CD4-positive, alpha-beta T cell treated with Interleukin-4 for 4 hours (primary cell): ENCODE measurements around the gene HSPB6.

Experiments used
- DNase-seq: peaks from one replicate; pipeline ENCODE4 v3.0.0-alpha.2; 2020

The HSPB6 gene

GRCh38 chr19:35744430-35745327 lies 12.2 kb downstream of the HSPB6 start:
- peak; percentile 95 for DNase-seq

- no peak for DNase-seq
Observed at GRCh38 chr19:35743640-35744429, 13.0 kb downstream of the HSPB6 start.

GRCh38 chr19:35742121-35742724 lies 14.6 kb downstream of the HSPB6 start, which contains the start of gene IGFLR1:
IGFLR1 (minus strand) TSS chr19:35742452; CDS start chr19:35741180, 1,272 bp downstream.
- DNase-seq, result peak; percentile 78

- DNase-seq, result no peak
Observed at GRCh38 chr19:35741203-35741515, 15.7 kb downstream of the HSPB6 start.

GRCh38 chr19:35740423-35741202 lies 16.2 kb downstream of the HSPB6 start:
- DNase-seq, result peak; percentile 93

- DNase-seq, result no peak
Observed at GRCh38 chr19:35740108-35740422, 16.8 kb downstream of the HSPB6 start.

GRCh38 chr19:35739275-35740107 lies 17.3 kb downstream of the HSPB6 start:
- DNase-seq, result no peak

- DNase-seq, result no peak
Observed at GRCh38 chr19:35738887-35739229, 18.0 kb downstream of the HSPB6 start.

GRCh38 chr19:35738021-35738886 lies 18.6 kb downstream of the HSPB6 start:
- no peak for DNase-seq

- no peak for DNase-seq
Observed at GRCh38 chr19:35736913-35737886, 19.6 kb downstream of the HSPB6 start.

- no peak for DNase-seq
Observed at GRCh38 chr19:35734889-35735288, 21.9 kb downstream of the HSPB6 start.

- no peak for DNase-seq
Observed at GRCh38 chr19:35734273-35734672, 22.6 kb downstream of the HSPB6 start.

- DNase-seq, result no peak
Observed at GRCh38 chr19:35733180-35734125, 23.4 kb downstream of the HSPB6 start.

GRCh38 chr19:35732540-35733179 lies 24.2 kb downstream of the HSPB6 start:
- no peak for DNase-seq

- no peak for DNase-seq
Observed at GRCh38 chr19:35731779-35732405, 24.9 kb downstream of the HSPB6 start.

- DNase-seq, result no peak
Observed at GRCh38 chr19:35731353-35731752, 25.5 kb downstream of the HSPB6 start.

- no peak for DNase-seq
Observed at GRCh38 chr19:35730326-35730725, 26.5 kb downstream of the HSPB6 start.

GRCh38 chr19:35729763-35730162 lies 27.1 kb downstream of the HSPB6 start:
- DNase-seq, result no peak
